Measurements from ENCODE around the gene TMEM127.

Gene TMEM127

GRCh38 chr2:96213379-96213778, 52.4 kb downstream of the TMEM127 start:
- no peak for TF ChIP-seq CTCF (IDR thresholded peaks at IDR 0.05; ENCODE audit: low read depth, low read length, missing control alignments)
- no peak for DNase-seq (ENCODE audit: extremely low read depth, low read depth)
- no peak overlapping the region for H3K4me3 ChIP-seq (replicated peaks; ENCODE audit: low read depth, low read length)

DNA sequence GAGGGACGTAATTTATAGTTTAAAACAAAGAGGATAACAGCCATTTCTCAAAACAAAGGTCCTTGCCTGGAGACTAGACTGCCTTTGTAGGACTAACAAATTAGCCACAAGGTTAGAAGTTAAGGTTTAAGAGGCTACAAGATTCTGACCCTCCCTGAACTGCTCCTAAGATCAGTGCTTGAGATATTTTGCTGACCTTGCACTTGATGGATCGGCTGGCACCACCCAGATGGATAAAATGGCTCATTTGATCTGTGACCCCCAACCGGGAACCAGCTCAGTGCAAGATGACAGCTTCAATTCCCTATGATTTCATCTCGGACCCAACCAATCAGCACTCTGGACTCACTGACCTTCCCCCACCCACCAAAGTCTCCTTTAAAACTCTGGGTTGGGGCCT, 53.5 kb downstream of the TMEM127 start:
- DNase-seq (ENCODE audit: extremely low read depth, low read depth): no peak
- no peak for TF ChIP-seq CTCF (IDR thresholded peaks at IDR 0.05; ENCODE audit: low read depth, low read length, missing control alignments)
- H3K4me3 ChIP-seq (replicated peaks; ENCODE audit: low read depth, low read length): no peak overlapping the region

DNA sequence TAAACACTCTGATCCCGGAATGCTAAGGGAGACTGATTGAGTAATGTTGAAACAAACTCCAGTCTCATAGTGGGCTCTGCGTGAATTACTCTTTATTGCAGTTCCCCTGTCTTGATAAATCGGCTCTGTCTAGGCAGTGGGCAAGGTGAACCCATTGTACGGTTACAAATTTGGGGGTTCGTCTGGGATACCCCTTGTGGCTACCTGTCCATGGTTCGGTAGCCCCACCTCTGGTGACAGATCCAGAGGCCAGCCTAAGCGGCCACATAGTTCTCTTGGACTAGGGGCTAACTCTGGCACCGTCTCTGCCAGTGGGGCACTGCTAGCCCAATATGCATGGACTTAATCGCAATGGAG, 56.1 kb downstream of the TMEM127 start:
- TF ChIP-seq CTCF (IDR thresholded peaks at IDR 0.05; ENCODE audit: low read depth, low read length, missing control alignments): no peak
- DNase-seq (ENCODE audit: extremely low read depth, low read depth): no peak
- H3K4me3 ChIP-seq (replicated peaks; ENCODE audit: low read depth, low read length): peak overlapping the region; percentile 92

DNA sequence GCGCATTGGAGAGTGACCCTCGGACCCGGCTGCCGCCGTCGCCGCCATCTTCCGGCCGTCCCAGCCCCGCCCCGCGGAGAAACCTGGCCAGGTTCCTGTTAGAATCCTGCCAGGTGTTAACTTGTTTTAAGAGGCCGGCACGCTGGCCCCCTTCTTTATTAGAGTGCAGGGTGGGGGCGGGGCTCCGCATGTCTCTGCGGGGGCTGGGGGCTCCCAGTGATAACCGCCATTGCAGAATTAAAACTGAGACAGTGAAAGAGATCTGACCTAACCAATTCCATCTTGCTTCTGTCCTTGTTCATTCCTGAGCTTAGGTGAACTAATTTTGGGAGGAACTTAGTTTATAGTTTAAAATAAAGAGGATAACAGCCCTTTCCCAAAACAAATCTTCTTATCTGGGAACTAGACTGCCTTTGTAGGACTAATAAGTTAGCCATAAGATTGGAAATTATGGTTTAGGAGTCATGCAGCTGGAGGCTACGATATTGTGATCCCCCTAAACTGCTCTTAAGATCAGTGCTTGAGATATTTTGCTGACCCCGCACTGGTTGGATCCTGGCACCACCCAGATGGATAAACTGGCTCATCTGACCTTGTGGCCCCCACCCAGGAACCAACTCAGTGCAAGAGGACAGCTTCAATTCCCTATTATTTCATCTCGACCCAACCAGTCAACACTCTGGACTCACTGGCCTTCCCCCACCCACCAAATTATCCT, 56.6 kb downstream of the TMEM127 start:
- no peak for TF ChIP-seq CTCF (IDR thresholded peaks at IDR 0.05; ENCODE audit: low read depth, low read length, missing control alignments)
- DNase-seq (ENCODE audit: extremely low read depth, low read depth): no peak
- H3K4me3 ChIP-seq (replicated peaks; ENCODE audit: low read depth, low read length): peak overlapping the region; percentile 92

DNA sequence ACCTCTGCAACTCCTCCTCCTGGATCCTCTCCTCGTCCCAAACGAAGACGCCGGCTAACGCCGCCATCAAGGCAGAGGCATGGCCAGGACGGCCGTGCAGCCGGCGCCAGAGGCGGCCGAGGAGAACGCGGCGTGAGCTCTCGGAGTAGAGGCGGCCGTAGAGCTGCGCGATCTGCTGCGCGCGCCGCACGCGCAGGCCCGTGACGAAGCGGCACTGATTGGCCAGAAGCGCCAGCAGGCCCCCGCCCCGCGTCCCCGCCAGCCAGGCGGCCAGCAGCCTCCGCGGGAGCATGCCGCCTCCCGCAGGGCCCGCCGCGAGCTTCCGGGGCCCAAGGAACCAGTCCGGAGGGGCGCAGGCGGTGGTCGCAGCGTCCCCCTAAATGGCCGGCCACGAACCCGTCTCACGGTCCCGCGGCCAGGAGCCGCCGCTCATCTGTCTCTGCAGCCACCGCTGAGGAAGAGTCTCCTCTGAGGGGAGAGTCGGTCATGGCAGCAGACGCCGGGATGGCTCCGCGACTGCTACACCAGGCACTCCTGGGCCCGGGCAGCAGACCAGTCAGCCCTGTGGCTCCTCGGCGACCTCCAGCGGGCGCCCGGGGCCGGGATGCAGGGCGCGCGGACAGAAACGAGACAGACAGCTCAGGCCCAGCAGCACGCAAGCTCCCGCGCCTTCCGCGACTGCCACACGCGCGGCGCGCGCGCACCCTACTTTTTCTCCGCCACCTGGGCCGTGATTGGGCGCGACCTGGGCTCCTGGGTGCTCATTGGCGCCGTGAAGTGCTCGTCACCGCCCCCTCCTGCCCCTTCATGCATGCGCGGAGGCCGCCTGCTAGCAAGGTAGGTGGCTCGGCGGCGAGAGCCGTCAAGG, 57.4 kb downstream of the TMEM127 start, which contains the start of gene STARD7:
Gene STARD7, minus strand, starts transcription at position 685 of the 868 bp plus-strand sequence. Its CDS starts 393 bp downstream, at position 292.
- H3K4me3 ChIP-seq (replicated peaks; ENCODE audit: low read depth, low read length): peak within 1 kb of the TSS; percentile 92
- peak; percentile 93 for DNase-seq (ENCODE audit: extremely low read depth, low read depth)
- no peak for TF ChIP-seq CTCF (IDR thresholded peaks at IDR 0.05; ENCODE audit: low read depth, low read length, missing control alignments)

- H3K4me3 ChIP-seq (replicated peaks; ENCODE audit: low read depth, low read length): peak overlapping the region; percentile 92
- TF ChIP-seq CTCF (IDR thresholded peaks at IDR 0.05; ENCODE audit: low read depth, low read length, missing control alignments): no peak
- DNase-seq (ENCODE audit: extremely low read depth, low read depth): no peak
Observed at GRCh38 chr2:96207774-96208142, 58.0 kb downstream of the TMEM127 start.

Data from HFF-Myc (cell line).